ENCODE data around the gene ZER1.
"Not testable (repeated sequence)": the region's sequence is repeated elsewhere in the genome, so short reads cannot be mapped to it uniquely, and the experiment has no call there.

The ZER1 gene

DNA sequence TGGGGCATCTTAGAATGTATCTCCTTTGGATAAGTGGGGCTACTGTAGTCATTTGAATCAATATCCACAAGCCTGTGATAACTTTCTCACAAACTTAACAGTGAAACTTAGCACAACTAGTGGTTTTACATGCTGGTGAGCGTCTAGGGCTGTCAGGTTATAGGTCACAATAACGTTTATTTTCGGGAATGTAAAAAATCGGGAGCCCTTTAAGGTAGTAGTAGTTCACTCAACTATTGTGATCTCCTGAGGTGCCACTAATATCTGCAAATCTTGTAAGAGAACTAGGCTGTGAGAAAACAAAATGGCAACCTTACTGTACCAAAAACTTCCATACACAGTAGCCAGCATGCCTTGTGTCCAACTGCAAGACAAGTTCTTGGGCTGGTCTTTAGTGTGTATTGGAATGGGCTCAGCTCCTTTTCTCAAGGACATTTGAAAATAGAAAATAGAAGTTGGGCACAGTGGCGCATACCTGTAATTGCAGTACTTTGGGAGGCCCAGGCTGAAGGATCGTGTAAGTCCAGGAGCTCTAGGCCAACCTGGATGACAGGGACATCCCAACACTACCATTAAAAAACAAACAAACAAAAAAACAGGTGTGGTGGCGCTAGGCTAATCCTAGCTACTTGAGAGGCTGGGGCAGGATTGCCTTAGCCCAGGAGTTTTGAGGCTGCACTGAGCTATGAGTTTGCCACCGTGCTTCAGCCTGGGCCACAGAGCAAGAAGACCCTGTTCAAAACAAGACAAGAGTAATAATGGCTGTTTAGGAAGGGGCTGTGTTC is 74.6 kb downstream of the ZER1 start:
- DNase-seq (ENCODE audit: extremely low read depth in 1 of 2, low read depth in 1 of 2): no peak

GRCh38 chr9:128694344-128694743 is 77.4 kb downstream of the ZER1 start:
- no peak for DNase-seq (ENCODE audit: extremely low read depth in 1 of 2, low read depth in 1 of 2)

DNA sequence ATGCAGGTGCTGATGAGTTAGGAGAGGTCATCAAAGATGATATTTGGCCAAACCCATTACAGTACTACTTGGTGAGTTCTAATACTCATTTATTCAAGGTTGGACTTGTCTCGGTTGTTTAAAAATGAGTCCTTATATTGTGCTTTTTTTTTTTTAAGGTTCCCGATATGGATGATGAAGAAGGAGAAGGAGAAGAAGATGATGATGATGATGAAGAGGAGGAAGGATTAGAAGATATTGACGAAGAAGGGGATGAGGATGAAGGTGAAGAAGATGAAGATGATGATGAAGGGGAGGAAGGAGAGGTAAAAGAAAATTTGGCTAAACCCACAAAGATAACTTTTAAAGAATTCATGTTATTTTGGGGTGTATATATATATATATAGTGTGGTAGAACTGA is 78.0 kb downstream of the ZER1 start:
- not testable (repeated sequence) for DNase-seq (ENCODE audit: extremely low read depth in 1 of 2, low read depth in 1 of 2)

GRCh38 chr9:128690684-128691034 is 81.1 kb downstream of the ZER1 start:
- DNase-seq (ENCODE audit: extremely low read depth in 1 of 2, low read depth in 1 of 2): no peak

GRCh38 chr9:128689820-128690683 is 81.7 kb downstream of the ZER1 start:
- no peak for DNase-seq (ENCODE audit: extremely low read depth in 1 of 2, low read depth in 1 of 2)

DNA sequence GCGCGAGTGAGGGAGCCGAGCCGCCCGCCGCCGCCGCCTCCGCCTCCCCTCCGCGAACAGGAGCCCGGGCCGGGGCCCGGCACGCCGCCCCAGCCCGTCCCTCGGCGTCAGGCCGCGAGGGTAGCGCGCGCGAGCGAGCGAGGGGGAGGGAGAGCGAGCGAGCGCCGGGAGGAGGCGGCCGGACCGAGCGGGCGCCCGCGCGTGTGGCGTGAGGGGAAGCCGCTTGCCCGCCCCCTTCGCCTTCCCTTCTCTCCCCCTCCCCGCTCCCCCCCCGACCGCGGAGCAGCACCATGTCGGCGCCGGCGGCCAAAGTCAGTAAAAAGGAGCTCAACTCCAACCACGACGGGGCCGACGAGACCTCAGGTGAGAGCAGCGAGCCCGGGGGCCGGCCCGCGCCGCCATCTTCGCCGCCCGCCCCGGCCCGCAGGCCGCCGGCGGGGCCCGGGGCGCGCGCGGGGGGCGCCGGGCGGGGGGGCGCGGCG is 82.4 kb downstream of the ZER1 start:
- DNase-seq (ENCODE audit: extremely low read depth in 1 of 2, low read depth in 1 of 2): no peak

GRCh38 chr9:128688501-128689292 is 83.0 kb downstream of the ZER1 start, which contains the start of gene SET:
SET (plus strand) TSS chr9:128689222; CDS start chr9:128689583, 361 bp downstream.
- peak; percentile 90 to 96 for DNase-seq (ENCODE audit: extremely low read depth in 1 of 2, low read depth in 1 of 2)

GRCh38 chr9:128687453-128687852 is 84.3 kb downstream of the ZER1 start:
- DNase-seq (ENCODE audit: extremely low read depth in 1 of 2, low read depth in 1 of 2): no peak

GRCh38 chr9:128685636-128686489 is 85.9 kb downstream of the ZER1 start:
- DNase-seq (ENCODE audit: extremely low read depth in 1 of 2, low read depth in 1 of 2): no peak

GRCh38 chr9:128684325-128685199 is 87.2 kb downstream of the ZER1 start:
- DNase-seq (ENCODE audit: extremely low read depth in 1 of 2, low read depth in 1 of 2): peak; percentile 59 to 80

DNA sequence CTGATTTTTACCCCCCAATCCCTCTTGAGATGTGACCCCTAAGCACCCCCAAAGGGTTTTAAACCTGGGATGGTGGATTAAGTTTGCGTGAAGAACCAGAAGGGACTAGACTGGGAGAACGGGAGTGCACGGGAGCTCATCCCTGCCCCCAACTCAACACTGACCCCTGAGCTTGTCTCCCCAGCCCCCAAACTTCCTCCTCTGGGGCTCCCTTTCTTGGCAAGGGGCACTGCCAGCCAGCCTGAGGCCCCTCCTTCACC is 87.7 kb downstream of the ZER1 start:
- DNase-seq (ENCODE audit: extremely low read depth in 1 of 2, low read depth in 1 of 2): no peak

DNA sequence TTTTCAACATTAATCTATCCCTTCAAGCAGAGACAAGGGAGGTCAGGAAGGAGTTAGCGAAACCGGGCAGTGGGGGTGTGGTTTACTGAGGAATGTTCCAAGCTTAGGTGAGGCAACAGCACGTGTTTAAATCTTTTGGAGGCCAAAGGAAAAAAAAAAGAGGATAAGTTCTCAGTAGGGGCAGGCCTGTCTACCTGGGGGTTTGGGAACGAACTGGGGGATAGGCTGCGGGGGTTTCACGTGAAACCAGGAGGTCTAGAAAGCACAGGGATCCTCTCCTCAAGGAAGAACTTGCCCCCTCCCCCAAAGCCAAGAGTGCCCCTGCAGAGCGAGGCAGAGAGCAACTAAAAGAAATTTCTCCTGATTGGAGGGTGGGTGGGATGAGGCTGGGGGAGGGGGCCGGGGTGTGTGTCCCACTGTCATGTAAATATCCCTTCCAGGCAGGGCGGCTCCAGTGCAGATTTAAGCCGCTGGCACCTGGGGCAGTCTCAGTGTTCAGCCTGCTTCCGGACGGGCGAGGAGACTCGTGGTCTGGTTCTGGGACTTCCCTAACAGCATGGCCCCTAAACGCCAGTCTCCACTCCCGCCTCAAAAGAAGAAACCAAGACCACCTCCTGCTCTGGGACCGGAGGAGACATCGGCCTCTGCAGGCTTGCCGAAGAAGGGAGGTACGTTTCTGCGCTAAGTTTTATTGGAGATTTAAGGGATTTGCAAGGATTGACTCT is 88.2 kb downstream of the ZER1 start:
- DNase-seq (ENCODE audit: extremely low read depth in 1 of 2, low read depth in 1 of 2): no peak

Data from stimulated activated CD8-positive, alpha-beta memory T cell treated with anti-CD3 and anti-CD28 coated beads, Interleukin-7, amount 100 ng/mL, for 48 hours (primary cell).